HL-60 (cell line): Measurements from ENCODE around the gene NTN1.

ENCODE experiments used
- DNase-seq, 2 experiments: peaks; one replicate each; pipeline ENCODE4 v3.0.0-alpha.2; 2010 to 2020; ENCODE audit warnings: low read depth in 1 of 2, low spot score in 1 of 2
- H3K27ac ChIP-seq: fragments of 250-450 bp; sonication (Bioruptor Pico); replicated peaks from 2 replicates; pipeline ENCODE4 v1.5.1; 2020; ENCODE audit warnings: mild to moderate bottlenecking, moderate library complexity
- H3K27me3 ChIP-seq: fragments of 250-450 bp; sonication (Bioruptor Pico); 2 replicates; pipeline ENCODE4 v1.5.1; 2021; ENCODE audit warnings: mild to moderate bottlenecking, moderate library complexity; ENCODE audit not compliant: insufficient read depth, poor library complexity, severe bottlenecking
- H3K4me3 ChIP-seq: replicated peaks from 2 replicates; pipeline ENCODE4 v1.5.1; 2011; ENCODE audit warnings: mild to moderate bottlenecking, control low read depth, low read length; ENCODE audit not compliant: insufficient read depth
- CTCF ChIP-seq: IDR thresholded peaks from one replicate; pipeline ENCODE4 v1.5.1; 2011; ENCODE audit warnings: low read length, control low read depth, inconsistent platforms; ENCODE audit not compliant: insufficient read depth
- GABPA ChIP-seq: IDR thresholded peaks from 2 replicates; pipeline ENCODE4 v1.6.1; 2012; ENCODE audit warnings: low read depth
- POLR2AphosphoS5 ChIP-seq: IDR thresholded peaks from 2 replicates; pipeline ENCODE4 v1.6.1; 2012; ENCODE audit warnings: low read depth
- REST ChIP-seq: IDR thresholded peaks from 2 replicates; pipeline ENCODE4 v1.6.1; 2012; ENCODE audit warnings: low read depth; ENCODE audit not compliant: insufficient replicate concordance
- SPI1 ChIP-seq: IDR thresholded peaks from 2 replicates; pipeline ENCODE4 v1.6.1; 2012; ENCODE audit warnings: low read depth, mild to moderate bottlenecking, borderline replicate concordance

NTN1 gene

GRCh38 chr17:9218911-9219310 is 197.6 kb downstream of the NTN1 start:
- H3K4me3 ChIP-seq: no peak overlapping the region
- no peak for TF ChIP-seq POLR2AphosphoS5
- no peak for TF ChIP-seq GABPA
- no peak for TF ChIP-seq REST
- no peak for TF ChIP-seq CTCF
- no peak for TF ChIP-seq SPI1
- H3K27me3 ChIP-seq: no peaks in the 10 kb centered on the region
- H3K27ac ChIP-seq: no peak overlapping the region
- DNase-seq: no peak

GRCh38 chr17:9219631-9220397 is 198.5 kb downstream of the NTN1 start:
- Histone ChIP-seq H3K27me3 (no peaks in the 10 kb centered on the region), H3K4me3 (no peak overlapping the region), H3K27ac (no peak overlapping the region)
- TF ChIP-seq GABPA: no peak
- TF ChIP-seq REST: no peak
- TF ChIP-seq POLR2AphosphoS5: no peak
- TF ChIP-seq CTCF: no peak
- no peak for DNase-seq

- Histone ChIP-seq H3K4me3 (no peak overlapping the region), H3K27ac (no peak overlapping the region), H3K27me3 (no peaks in the 10 kb centered on the region)
- no peak for DNase-seq
- TF ChIP-seq REST: no peak
- TF ChIP-seq CTCF: no peak
- no peak for TF ChIP-seq SPI1
Observed at GRCh38 chr17:9220398-9221146, 199.3 kb downstream of the NTN1 start.
